ACC112 (cell line): ENCODE results near the gene QRFP.

Source experiments
- H2AFZ ChIP-seq: fragments of 200-600 bp; sonication (generic); one replicate; pipeline ENCODE4 v1.6.0; 2017; ENCODE audit warnings: antibody characterized with exemption, low read length; ENCODE audit not compliant: unreplicated experiment
- H3K27ac ChIP-seq: fragments of 200-600 bp; sonication (generic); 2 replicates; pipeline ENCODE4 v1.5.1; 2014; ENCODE audit warnings: low read depth, mild to moderate bottlenecking, antibody characterized with exemption, low read length, moderate library complexity
- H3K27me3 ChIP-seq: fragments of 200-600 bp; sonication (generic); 2 replicates; pipeline ENCODE4 v1.6.1; 2014; ENCODE audit warnings: mild to moderate bottlenecking, antibody characterized with exemption, low read length, moderate library complexity, mixed read lengths; ENCODE audit not compliant: insufficient read depth
- H3K36me3 ChIP-seq: fragments of 200-600 bp; sonication (generic); 2 replicates; pipeline ENCODE4 v1.6.1; 2016; ENCODE audit warnings: mild to moderate bottlenecking, antibody characterized with exemption, low read length, moderate library complexity, mixed read lengths; ENCODE audit not compliant: insufficient read depth
- H3K4me1 ChIP-seq: fragments of 200-600 bp; sonication (generic); one replicate; pipeline ENCODE4 v1.6.1; 2016; ENCODE audit warnings: low read length, mixed read lengths; ENCODE audit not compliant: insufficient read depth, unreplicated experiment, control insufficient read depth
- H3K4me3 ChIP-seq: fragments of 200-600 bp; sonication (generic); 2 replicates; pipeline ENCODE4 v1.5.1; 2014; ENCODE audit warnings: mild to moderate bottlenecking, low read depth, low read length
- H3K79me2 ChIP-seq: fragments of 200-600 bp; sonication (generic); one replicate; pipeline ENCODE4 v1.6.0; 2016; ENCODE audit warnings: low read length; ENCODE audit not compliant: control insufficient read depth, unreplicated experiment, insufficient read depth

QRFP gene

DNA sequence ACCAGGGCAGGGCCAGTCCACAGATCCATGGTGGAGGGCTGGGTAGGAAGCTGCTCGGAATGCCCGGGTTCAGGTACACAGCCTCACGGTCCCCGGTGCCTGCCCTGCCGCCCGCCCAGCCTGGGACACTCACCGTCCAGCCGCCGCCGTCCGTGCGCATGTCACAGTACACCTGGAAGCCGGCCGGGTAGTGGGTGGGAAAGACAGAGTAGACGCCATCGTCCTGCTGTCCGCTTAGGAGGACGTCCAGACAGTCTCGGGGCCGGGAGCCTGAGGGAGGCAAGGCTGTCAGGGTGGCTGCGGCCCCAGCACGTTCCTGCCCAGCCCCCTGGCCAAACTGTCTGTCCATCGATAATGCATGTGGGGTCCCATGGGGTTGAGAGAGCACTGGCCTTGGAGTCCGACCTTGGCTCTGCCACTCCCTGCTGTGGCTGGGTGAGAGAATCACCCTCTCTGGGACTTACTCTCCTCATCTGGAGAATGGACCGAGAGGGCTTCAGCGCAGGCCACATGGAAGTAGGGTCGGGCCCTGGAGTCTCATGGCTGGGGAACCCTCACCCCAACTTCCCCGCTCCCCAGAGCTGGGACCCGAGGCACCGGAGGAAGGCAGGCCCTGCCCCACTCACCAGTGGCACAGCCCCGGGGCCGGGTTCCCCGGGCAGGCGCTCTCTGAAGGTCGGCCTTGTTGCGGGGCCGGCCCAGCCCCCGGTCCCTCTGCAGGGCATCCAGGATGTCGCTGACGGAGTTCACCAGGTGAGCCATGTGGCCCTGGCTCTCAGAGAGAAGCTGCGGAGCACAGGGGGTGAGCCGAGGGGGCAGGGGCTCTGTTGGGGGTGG, 27.2 kb upstream of the QRFP start:
- H3K79me2 ChIP-seq: no peaks in the 10 kb centered on the region
- H3K36me3 ChIP-seq: no peaks in the 10 kb centered on the region
- H3K4me1 ChIP-seq: peaks cover 12% of the 10 kb centered on the region
- no peak overlapping the region for H3K27ac ChIP-seq
- H3K4me3 ChIP-seq: no peak overlapping the region
- H3K27me3 ChIP-seq: 0 out of 2 replicates have a peak, but pooled peaks cover 4% of the 10 kb centered on the region
- no peak overlapping the region for H2AFZ ChIP-seq

DNA sequence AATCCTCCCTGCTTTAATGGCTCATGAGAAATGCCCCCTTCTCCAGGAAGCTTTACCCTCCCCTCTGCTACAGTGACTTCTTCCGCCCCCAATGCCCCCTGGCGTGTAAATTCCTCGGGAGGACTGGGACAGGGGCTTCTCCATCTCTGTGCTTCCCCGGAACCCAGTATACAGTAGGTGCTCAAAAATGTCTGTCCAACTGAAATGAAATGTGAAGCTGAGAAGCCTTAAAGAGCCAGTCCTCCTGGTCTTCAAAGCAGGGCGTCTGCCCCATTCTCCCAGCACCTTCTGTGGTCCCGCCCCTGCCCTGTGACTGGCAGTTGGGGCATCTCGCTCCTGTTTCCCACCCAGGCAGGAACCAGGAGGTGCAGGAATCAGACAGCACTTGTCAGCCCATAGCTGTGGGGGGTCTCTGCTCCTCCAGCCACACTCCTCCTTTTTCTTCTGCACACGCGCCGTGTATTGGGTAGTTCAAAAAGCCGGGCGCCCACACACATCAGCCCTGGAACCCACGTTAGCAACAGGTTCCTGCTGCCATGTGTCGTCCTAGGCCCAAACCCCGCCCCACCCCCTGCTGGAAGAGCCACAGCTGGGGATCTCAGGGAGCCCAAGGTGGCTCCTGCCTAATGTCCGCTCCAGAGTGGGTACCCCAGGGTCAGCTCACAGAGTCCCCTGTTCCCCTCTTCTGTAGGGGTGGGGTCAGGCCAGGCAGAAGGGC, 26.4 kb upstream of the QRFP start:
- no peaks in the 10 kb centered on the region for H3K79me2 ChIP-seq
- H3K4me1 ChIP-seq: peaks cover 4% of the 10 kb centered on the region
- no peak overlapping the region for H2AFZ ChIP-seq
- no peak overlapping the region for H3K27ac ChIP-seq
- no peak overlapping the region for H3K4me3 ChIP-seq
- 0 out of 2 replicates have a peak, but pooled peaks cover 8% of the 10 kb centered on the region for H3K27me3 ChIP-seq
- no peaks in the 10 kb centered on the region for H3K36me3 ChIP-seq

DNA sequence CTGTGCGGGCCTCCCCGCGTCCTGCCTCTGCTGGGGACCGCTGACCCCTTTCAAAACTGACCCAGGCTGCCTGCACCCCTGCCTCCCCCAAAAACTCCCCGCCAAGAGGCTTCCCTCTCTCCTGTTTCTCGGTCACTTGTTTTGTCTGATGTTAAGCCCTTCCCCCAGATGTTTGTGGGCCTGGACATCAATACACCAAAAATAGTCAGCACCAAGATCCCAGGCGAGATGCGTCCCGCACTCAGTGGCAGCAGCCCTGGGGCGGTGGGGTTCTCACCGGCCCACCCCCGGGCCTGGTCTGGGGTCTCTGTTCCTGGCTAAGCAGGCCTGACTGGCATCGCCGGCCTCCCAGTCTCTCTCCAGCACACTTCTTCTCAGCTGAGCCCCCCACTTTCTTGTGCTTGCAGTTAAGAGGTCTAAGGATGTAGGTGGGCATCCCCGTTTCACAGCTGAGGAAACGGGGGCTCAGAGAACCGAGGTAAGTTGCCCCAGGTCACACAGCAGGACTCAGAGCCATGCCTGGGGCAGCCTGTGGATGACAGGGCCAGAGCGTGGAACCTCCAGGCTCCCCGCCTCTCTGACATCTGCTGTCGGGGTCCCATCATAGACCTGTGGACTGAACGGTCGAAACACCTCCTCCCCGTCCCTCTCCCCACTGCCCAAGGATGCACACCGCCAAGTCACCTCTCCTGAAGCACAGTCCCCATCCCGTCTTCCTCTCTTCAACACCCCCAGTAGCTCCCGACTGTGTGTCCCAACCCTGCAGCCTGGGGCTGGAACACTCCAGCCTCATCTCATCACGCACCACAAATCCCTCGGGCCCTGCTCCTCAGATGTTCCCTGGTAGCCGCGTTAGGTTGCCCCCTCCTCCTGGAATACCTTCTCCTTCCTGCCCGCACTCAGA, 25.6 kb upstream of the QRFP start:
- no peaks in the 10 kb centered on the region for H3K79me2 ChIP-seq
- H3K27ac ChIP-seq: no peak overlapping the region
- H2AFZ ChIP-seq: no peak overlapping the region
- no peaks in the 10 kb centered on the region for H3K36me3 ChIP-seq
- H3K27me3 ChIP-seq: 0 out of 2 replicates have a peak, but pooled peaks cover 9% of the 10 kb centered on the region
- no peak overlapping the region for H3K4me3 ChIP-seq
- H3K4me1 ChIP-seq: no peaks in the 10 kb centered on the region

DNA sequence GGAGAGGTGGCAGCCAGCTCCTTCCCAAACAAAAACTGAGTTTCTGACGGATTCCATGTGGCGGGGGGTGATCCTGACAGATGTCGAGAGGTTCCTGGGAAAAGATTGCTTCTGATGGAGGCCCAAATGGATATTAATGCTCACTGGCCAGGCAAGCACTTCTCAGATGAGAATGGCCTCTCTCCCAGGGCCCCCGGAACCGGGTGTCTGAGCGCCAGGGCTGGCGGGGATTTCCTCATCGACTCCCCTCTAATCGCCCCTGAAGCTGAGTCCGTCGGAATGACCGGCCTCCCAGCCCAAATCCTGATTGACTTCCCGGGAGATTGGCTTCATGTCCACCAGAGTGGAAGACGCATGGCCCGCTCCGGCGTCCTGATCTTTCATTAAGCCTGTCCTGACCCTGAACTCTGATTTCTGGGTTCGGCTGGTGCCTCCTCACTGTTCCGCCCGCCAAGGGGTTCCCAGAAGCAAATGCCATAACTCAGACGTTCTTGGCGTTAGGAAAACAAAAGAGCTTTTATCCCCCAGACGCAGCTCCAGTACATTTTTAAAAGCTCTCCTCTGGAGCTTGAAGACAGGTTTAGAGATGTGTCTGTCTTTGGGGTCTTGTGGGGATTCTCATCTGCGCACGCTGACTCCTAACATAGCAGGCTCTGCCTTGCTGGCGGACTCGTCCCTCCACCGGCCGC, 24.8 kb upstream of the QRFP start:
- Histone ChIP-seq H3K27me3 (0 out of 2 replicates have a peak, but pooled peaks cover 9% of the 10 kb centered on the region), H3K27ac (no peak overlapping the region), H3K36me3 (no peaks in the 10 kb centered on the region), H3K79me2 (no peaks in the 10 kb centered on the region), H2AFZ (no peak overlapping the region), H3K4me1 (no peaks in the 10 kb centered on the region), H3K4me3 (no peak overlapping the region)

DNA sequence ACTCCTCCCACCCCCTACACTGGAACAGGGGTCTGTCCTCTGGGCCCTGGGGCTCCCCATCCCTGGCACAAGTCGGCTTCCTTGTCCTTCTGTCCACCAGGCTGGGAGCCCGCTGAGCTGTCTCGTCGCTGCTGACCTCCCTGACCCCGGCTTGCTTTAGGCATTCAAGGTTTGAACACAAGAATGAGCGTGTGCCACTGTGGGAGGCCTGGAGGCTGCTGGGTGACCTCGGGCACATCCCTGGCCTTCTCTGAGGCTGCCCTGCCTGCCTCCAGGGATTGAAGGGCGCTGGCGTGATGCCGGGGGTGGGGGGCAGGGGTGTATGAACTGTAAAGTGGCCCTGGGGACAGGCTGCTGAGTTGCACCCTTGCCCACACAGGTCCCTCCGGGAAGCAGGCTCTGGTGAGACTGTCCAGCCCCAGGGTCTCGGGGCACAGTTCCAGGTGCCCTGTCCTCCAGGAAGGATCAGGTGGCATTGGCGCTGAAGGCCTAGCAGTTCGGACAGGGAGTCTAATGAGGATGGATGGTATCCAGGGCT, 24.2 kb upstream of the QRFP start:
- H3K4me1 ChIP-seq: no peaks in the 10 kb centered on the region

DNA sequence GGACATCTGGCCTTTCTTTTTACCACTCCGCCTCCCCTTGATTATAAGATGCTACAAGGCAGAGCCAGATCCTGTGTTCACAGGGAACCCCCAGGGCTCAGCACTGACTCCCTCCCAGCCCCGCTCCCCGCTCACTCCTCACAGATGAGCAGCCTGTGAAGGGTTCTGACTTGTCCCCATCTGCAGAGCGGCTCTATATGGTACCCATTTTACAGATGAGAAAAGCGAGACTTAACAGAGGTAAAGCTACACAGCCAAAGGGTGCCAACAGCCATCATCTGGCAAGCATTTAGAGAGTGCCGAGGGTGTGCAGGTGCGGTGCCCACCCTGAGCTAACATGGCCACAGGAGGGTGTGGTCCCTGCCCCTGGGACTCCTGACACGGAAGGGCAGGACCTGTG, 23.6 kb upstream of the QRFP start:
- H3K4me1 ChIP-seq: no peaks in the 10 kb centered on the region
- H2AFZ ChIP-seq: no peak overlapping the region
- no peak overlapping the region for H3K4me3 ChIP-seq
- H3K79me2 ChIP-seq: no peaks in the 10 kb centered on the region
- no peaks in the 10 kb centered on the region for H3K36me3 ChIP-seq
- H3K27me3 ChIP-seq: 0 out of 2 replicates have a peak, but pooled peaks cover 9% of the 10 kb centered on the region
- no peak overlapping the region for H3K27ac ChIP-seq

More for the DNA sequence above, 24.2 kb upstream of the QRFP start:
- Histone ChIP-seq H3K36me3 (no peaks in the 10 kb centered on the region), H2AFZ (no peak overlapping the region), H3K27me3 (0 out of 2 replicates have a peak, but pooled peaks cover 9% of the 10 kb centered on the region), H3K79me2 (no peaks in the 10 kb centered on the region), H3K27ac (no peak overlapping the region), H3K4me3 (no peak overlapping the region)

DNA sequence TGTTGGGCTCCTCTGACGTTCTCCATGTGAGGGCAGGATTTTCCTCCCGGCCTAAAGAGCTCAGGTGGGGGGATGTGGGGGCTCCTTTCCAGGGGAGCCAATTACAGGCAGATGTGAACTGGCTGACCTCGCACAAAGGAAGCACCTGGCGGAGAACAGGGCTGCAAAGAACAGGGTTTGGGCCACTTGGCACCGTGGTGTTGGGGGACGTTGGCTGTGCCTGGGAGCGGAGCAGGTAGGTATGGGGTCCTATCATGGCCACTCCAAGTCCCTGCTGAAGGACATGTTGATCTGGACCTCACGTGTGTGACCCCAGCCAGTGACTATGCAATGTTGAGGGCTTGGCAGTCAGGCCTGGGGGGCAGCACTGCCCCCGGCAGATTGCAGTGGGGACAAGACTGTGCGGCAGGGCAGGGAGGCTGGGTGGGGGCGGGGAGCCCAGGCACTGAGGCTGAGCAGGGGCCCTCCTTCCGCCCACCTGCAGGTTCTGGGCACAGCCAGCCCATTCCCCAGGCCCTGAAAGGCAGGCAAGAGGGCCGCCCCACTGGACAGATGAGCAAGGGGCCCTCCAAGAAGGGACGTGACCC, 23.0 kb upstream of the QRFP start:
- Histone ChIP-seq H3K4me3 (no peak overlapping the region), H3K4me1 (no peaks in the 10 kb centered on the region), H2AFZ (no peak overlapping the region), H3K27me3 (0 out of 2 replicates have a peak, but pooled peaks cover 9% of the 10 kb centered on the region), H3K79me2 (no peaks in the 10 kb centered on the region), H3K27ac (no peak overlapping the region), H3K36me3 (no peaks in the 10 kb centered on the region)

DNA sequence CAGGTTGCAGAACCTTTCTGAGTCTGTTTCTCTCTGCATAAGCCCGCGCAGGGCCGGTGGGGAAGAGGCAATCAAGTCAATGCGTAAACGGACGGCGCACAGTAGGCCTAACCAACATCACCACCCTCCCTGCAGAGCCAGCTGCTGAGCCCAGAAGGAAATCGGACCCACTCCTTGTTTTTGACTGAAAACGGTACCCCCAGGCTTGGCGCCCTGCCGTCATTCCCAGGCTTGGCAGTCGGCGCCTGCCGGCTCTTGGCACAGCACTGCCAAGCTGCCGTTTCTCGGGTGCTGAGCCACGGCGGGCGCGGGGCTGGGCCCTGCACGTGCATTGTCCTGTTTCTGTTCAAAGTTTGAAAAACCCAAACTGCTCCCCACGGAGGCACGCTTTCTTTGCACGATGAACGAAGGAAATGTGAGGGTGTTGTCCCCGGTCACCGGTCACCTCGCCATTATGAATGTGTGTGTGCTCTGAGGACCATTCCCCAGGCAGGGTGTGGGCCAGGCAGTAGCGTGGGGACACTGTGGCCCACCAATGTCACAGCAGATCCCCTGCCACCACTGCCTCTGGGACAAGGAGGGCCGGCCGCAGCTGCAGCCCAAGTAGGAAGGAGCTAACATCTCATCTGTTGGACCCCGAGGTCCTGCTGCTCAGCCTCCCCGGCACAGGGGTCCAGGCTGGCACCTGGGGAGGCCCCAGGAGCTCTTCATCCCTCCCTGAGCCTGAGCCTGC, 22.4 kb upstream of the QRFP start:
- 0 out of 2 replicates have a peak, but pooled peaks cover 9% of the 10 kb centered on the region for H3K27me3 ChIP-seq
- no peaks in the 10 kb centered on the region for H3K4me1 ChIP-seq
- H3K79me2 ChIP-seq: no peaks in the 10 kb centered on the region
- no peak overlapping the region for H3K4me3 ChIP-seq
- no peak overlapping the region for H2AFZ ChIP-seq
- no peak overlapping the region for H3K27ac ChIP-seq
- no peaks in the 10 kb centered on the region for H3K36me3 ChIP-seq
